B cell (primary cell): ENCODE results near the gene CLCA1. TPM values are rescaled to one million over a fixed set of nuclear protein-coding genes. Genes with fewer than 3 reads are reported as not detected.

ENCODE experiments used
- ATAC-seq: fragments of 200-7000 bp; cut with Tn5 transposase; one replicate; pipeline ENCODE4 v1.10.0; 2021; ENCODE audit warnings: low read depth, mild to moderate bottlenecking, moderate number of reproducible peaks, moderate library complexity
- CTCF ChIA-PET: fragments of 350-600 bp; sonication (Branson Sonifier 250); formaldehyde crosslinking; loops from one replicate; lab custom pipeline; 2021; ENCODE audit warnings: antibody characterized with exemption, inconsistent platforms; lab: Charles Lee
- POLR2A ChIA-PET: fragments of 350-600 bp; sonication (Branson Sonifier 250); formaldehyde crosslinking; loops from one replicate; lab custom pipeline; 2021; ENCODE audit warnings: antibody characterized with exemption; lab: Charles Lee
- DNase-seq: peaks from one replicate; pipeline ENCODE4 v3.0.0; 2013
- H2AFZ ChIP-seq: 2 replicates; pipeline ENCODE4 v1.6.1; 2012; ENCODE audit warnings: mild to moderate bottlenecking, low read depth, low read length; ENCODE audit not compliant: insufficient read depth, poor library complexity, severe bottlenecking
- H3K27ac ChIP-seq, 2 donors: 1 replicate in 1 of 2; 2 replicates in 1 of 2; pipeline ENCODE4 v1.5.1; 2012 to 2013; ENCODE audit warnings: low read length in 2 of 2, mild to moderate bottlenecking in 2 of 2, moderate library complexity in 1 of 2
- H3K27me3 ChIP-seq, 4 experiments: fragments of 200-600 bp in 1 of 4; sonication (generic) in 1 of 4; replicated peaks in 1 of 4; 1 replicate in 2 of 4; 2 replicates in 2 of 4; pipeline versions ENCODE4 v1.6.1 to v1.7.0; 2013 to 2016; ENCODE audit warnings: low read length in 3 of 4, mild to moderate bottlenecking in 2 of 4, mixed read lengths in 1 of 4, moderate library complexity in 1 of 4; ENCODE audit not compliant: insufficient read depth in 4 of 4, control insufficient read depth in 3 of 4; ENCODE audit errors: control extremely low read depth in 1 of 4
- H3K36me3 ChIP-seq, 2 experiments: replicated peaks in 1 of 2; 1 replicate in 1 of 2; 2 replicates in 1 of 2; pipeline versions ENCODE4 v1.6.1 to v1.7.1; 2013; ENCODE audit warnings: low read length in 1 of 2; ENCODE audit not compliant: insufficient read depth in 2 of 2, control insufficient read depth in 1 of 2; ENCODE audit errors: control extremely low read depth in 1 of 2, extremely low read depth in 1 of 2
- H3K4me1 ChIP-seq, 2 donors: fragments of 200-600 bp in 1 of 2; sonication (generic) in 1 of 2; 1 replicate in 1 of 2; 2 replicates in 1 of 2; pipeline versions ENCODE4 v1.5.1 to v1.6.1; 2013 to 2017; ENCODE audit warnings: low read length in 2 of 2; ENCODE audit not compliant: control insufficient read depth in 2 of 2, insufficient read depth in 2 of 2
- H3K4me2 ChIP-seq: replicated peaks from 2 replicates; pipeline ENCODE3; 2012; ENCODE audit warnings: mild to moderate bottlenecking, low read depth, low read length; ENCODE audit not compliant: poor library complexity, severe bottlenecking
- H3K4me3 ChIP-seq, 5 experiments: fragments of 200-600 bp in 1 of 5; sonication (generic) in 1 of 5; 1 replicate in 3 of 5; 2 replicates in 2 of 5; pipeline versions ENCODE4 v1.5.1 to v1.7.0; 2011 to 2016; ENCODE audit warnings: low read length in 4 of 5, mild to moderate bottlenecking in 4 of 5, low read depth in 2 of 5, control low read depth in 1 of 5, moderate library complexity in 1 of 5; ENCODE audit not compliant: insufficient read depth in 1 of 5; ENCODE audit errors: control extremely low read depth in 1 of 5, extremely low read depth in 1 of 5
- H3K79me2 ChIP-seq: fragments of 200-600 bp; sonication (generic); one replicate; pipeline ENCODE4 v1.6.0; 2016; ENCODE audit warnings: low read length; ENCODE audit not compliant: control insufficient read depth, insufficient read depth
- H3K9ac ChIP-seq: fragments of 200-600 bp; sonication (generic); 2 replicates; pipeline ENCODE4 v1.6.1; 2017; ENCODE audit warnings: mild to moderate bottlenecking, low read length, moderate library complexity
- H3K9me3 ChIP-seq, 3 donors: one replicate each; pipeline versions ENCODE4 v1.6.1 to v1.7.1; 2013; ENCODE audit warnings: low read length in 2 of 3; ENCODE audit not compliant: control insufficient read depth in 2 of 3, insufficient read depth in 1 of 3; ENCODE audit errors: control extremely low read depth in 1 of 3
- H4K20me1 ChIP-seq: 2 replicates; pipeline ENCODE4 v1.6.0; 2012; ENCODE audit warnings: mild to moderate bottlenecking, low read length; ENCODE audit not compliant: insufficient read depth, control insufficient read depth, poor library complexity, severe bottlenecking
- H3K27ac Mint-ChIP-seq: one replicate; pipeline ENCODE4 v1.8.0; 2021; ENCODE audit warnings: mixed read lengths
- H3K27me3 Mint-ChIP-seq: one replicate; pipeline ENCODE4 v1.8.0; 2021; ENCODE audit warnings: mixed read lengths
- H3K4me1 Mint-ChIP-seq: one replicate; pipeline ENCODE4 v1.8.0; 2021; ENCODE audit warnings: mixed read lengths
- H3K4me3 Mint-ChIP-seq: one replicate; pipeline ENCODE4 v1.8.0; 2021; ENCODE audit warnings: mixed read lengths
- H3K9me3 Mint-ChIP-seq: one replicate; pipeline ENCODE4 v1.8.0; 2022; ENCODE audit warnings: mixed read lengths; ENCODE audit not compliant: insufficient read depth
- EZH2 ChIP-seq: IDR thresholded peaks from 2 replicates; pipeline ENCODE4 v1.6.1; 2012; ENCODE audit warnings: borderline replicate concordance, low read depth, mild to moderate bottlenecking, moderate library complexity, low read length; ENCODE audit not compliant: insufficient read depth, poor library complexity, severe bottlenecking
- WGBS: methylation state at CpG from one replicate; pipeline ENCODE4 v1.1.5; 2013; ENCODE audit warnings: missing lambda C conversion rate; ENCODE audit not compliant: insufficient coverage; 5-methylcytosine and 5-hydroxymethylcytosine counted together
- intact Hi-C: fragments of 100-400 bp; cut with micrococcal nuclease; formaldehyde crosslinking; loops from one replicate; pipeline ENCODE4 v1.10.0; 2022
- polyA plus RNA-seq: library from polyadenylated mRNA; depleted of rRNA; stranded (reverse); fragments of >200 nt; gene quantifications from 2 replicates; pipeline ENCODE4 v1.2.3, GENCODE V29; 2012
- total RNA-seq, 2 donors: library from RNA; stranded (reverse); fragments of 120-200 nt in 1 of 2; gene quantifications; 1 replicate in 1 of 2; 2 replicates in 1 of 2; pipeline versions ENCODE4 v1.2.3 to v1.2.4, GENCODE V29; 2013 to 2022
- TF ChIP-seq, protein P1 (sequence below): fragments of 200-600 bp; IDR thresholded peaks from one replicate; pipeline ENCODE4 v1.8.0; 2022; ENCODE audit warnings: antibody characterized with exemption, mild to moderate bottlenecking

Gene CLCA1
- total and polyA plus RNA-seq, 2 donors (not counting 1 experiment from before 2014, with no cell fraction given) = not detected

DNA sequence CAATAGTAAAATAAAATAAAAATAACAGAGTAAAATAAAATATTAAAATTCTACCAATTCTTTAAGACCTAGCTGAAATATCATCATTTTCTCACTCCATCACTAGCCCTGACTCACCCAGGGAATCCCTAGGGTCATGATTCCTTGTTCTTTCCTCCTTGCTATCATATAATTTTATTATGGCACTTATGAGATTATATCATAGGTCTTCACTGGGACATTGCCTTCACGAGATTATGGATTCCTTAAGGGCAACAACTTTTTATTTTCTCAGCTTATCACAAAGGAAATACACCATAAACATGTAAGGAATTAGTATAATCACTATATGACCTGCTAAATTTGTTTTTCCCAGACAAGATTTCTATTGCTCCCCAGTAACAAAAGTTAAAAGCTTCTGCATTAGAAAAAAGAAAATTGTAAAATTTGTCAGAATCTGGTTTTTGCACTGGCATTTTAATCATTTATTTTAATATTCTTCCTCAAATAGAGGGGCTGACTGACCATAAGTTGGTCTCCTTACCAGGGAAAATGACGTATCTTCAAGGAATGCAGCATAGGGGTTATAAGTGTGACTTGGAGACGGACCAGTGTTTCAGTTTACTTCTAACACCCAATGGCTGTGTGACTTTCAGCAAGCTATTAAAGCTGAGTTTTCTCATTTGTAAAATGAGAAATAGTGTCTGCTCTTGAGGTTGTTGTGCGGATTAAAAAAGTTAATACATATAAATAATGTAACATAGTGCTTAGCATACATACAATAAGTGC lies 69.4 kb downstream of the CLCA1 start:
- TF ChIP-seq, protein P1, sequence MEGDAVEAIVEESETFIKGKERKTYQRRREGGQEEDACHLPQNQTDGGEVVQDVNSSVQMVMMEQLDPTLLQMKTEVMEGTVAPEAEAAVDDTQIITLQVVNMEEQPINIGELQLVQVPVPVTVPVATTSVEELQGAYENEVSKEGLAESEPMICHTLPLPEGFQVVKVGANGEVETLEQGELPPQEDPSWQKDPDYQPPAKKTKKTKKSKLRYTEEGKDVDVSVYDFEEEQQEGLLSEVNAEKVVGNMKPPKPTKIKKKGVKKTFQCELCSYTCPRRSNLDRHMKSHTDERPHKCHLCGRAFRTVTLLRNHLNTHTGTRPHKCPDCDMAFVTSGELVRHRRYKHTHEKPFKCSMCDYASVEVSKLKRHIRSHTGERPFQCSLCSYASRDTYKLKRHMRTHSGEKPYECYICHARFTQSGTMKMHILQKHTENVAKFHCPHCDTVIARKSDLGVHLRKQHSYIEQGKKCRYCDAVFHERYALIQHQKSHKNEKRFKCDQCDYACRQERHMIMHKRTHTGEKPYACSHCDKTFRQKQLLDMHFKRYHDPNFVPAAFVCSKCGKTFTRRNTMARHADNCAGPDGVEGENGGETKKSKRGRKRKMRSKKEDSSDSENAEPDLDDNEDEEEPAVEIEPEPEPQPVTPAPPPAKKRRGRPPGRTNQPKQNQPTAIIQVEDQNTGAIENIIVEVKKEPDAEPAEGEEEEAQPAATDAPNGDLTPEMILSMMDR = no peak
- TF ChIP-seq EZH2 = no peak
- Histone ChIP-seq H2AFZ (no peak overlapping the region), H3K4me1 (no peaks in the 10 kb centered on the region), H3K27ac (no peak overlapping the region), H3K36me3 (no peaks in the 10 kb centered on the region), H3K4me3 (no peak overlapping the region), H3K9ac (no peak overlapping the region), H3K4me2 (no peak overlapping the region), H3K79me2 (no peaks in the 10 kb centered on the region), H4K20me1 (no peaks in the 10 kb centered on the region), H3K27me3 (peaks cover 0 to 11% (median 7%) of the 10 kb centered on the region in 4 experiments), H3K9me3 (no peaks in the 10 kb centered on the region)
- no peaks in the 10 kb centered on the region for H3K9me3 Mint-ChIP-seq
- peaks cover 11% of the 10 kb centered on the region for H3K27me3 Mint-ChIP-seq
- no CpG with 5 or more reads among the region's 4 CpGs for WGBS
- ChIA-PET POLR2A (no interaction called here), CTCF (no interaction called here)
- H3K4me1 Mint-ChIP-seq = no peaks in the 10 kb centered on the region
- no peak overlapping the region for H3K4me3 Mint-ChIP-seq
- intact Hi-C loops = no loop called here
- DNase-seq = no peak
- no peak for ATAC-seq
- no peak overlapping the region for H3K27ac Mint-ChIP-seq

DNA sequence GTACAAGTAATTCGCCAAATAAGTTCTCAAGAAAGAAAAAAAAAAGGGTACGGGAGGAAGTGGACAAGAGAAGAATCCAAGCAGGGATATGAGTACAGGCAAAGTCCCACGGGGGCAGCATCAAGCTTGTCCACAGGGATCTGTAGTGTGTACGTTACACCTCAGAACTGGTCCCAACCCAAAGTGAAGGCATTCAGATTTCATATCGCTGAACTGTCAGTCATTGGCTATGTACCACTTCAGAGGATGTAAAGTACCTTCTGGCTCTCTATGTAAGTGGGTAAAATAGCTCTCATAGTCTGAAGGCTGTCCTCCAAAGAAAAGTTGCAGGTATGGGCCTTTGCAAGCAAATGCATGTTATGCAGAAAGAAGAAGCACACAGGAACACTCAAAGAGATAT lies 70.0 kb downstream of the CLCA1 start:
- Mint-ChIP-seq H3K27me3 (peaks cover 11% of the 10 kb centered on the region), H3K4me3 (no peak overlapping the region), H3K9me3 (no peaks in the 10 kb centered on the region), H3K27ac (no peak overlapping the region), H3K4me1 (no peaks in the 10 kb centered on the region)
- H3K4me3 ChIP-seq = no peak overlapping the region
- no peaks in the 10 kb centered on the region for H3K36me3 ChIP-seq
- H3K27me3 ChIP-seq = peaks cover 0 to 12% (median 7%) of the 10 kb centered on the region in 4 experiments
- WGBS = 83% methylated on average over 5 of the region's 5 CpGs
- no peak for ATAC-seq
- H2AFZ ChIP-seq = no peak overlapping the region
- H3K4me2 ChIP-seq = no peak overlapping the region
- ChIA-PET POLR2A (no interaction called here), CTCF (no interaction called here)
- no peaks in the 10 kb centered on the region for H3K4me1 ChIP-seq
- no peak overlapping the region for H3K9ac ChIP-seq
- H3K27ac ChIP-seq = no peak overlapping the region
- TF ChIP-seq, protein P1 = no peak
- TF ChIP-seq EZH2 = no peak
- H4K20me1 ChIP-seq = no peaks in the 10 kb centered on the region
- intact Hi-C loops = no loop called here
- DNase-seq = no peak
- no peaks in the 10 kb centered on the region for H3K9me3 ChIP-seq
- no peaks in the 10 kb centered on the region for H3K79me2 ChIP-seq
